Purkinje cell (primary cell): Measurements from ENCODE around the gene SON. TPM values are rescaled to one million over a fixed set of nuclear protein-coding genes. Genes with fewer than 3 reads are reported as not detected.

Experiments
- polyA plus RNA-seq: library from polyadenylated mRNA; unstranded; fragments of >200 nt; fragmentation: Nextera tagmentation; gene quantifications from 2 replicates; pipeline ENCODE4 v1.2.1, GENCODE V29; 2014

The SON gene, protein sequence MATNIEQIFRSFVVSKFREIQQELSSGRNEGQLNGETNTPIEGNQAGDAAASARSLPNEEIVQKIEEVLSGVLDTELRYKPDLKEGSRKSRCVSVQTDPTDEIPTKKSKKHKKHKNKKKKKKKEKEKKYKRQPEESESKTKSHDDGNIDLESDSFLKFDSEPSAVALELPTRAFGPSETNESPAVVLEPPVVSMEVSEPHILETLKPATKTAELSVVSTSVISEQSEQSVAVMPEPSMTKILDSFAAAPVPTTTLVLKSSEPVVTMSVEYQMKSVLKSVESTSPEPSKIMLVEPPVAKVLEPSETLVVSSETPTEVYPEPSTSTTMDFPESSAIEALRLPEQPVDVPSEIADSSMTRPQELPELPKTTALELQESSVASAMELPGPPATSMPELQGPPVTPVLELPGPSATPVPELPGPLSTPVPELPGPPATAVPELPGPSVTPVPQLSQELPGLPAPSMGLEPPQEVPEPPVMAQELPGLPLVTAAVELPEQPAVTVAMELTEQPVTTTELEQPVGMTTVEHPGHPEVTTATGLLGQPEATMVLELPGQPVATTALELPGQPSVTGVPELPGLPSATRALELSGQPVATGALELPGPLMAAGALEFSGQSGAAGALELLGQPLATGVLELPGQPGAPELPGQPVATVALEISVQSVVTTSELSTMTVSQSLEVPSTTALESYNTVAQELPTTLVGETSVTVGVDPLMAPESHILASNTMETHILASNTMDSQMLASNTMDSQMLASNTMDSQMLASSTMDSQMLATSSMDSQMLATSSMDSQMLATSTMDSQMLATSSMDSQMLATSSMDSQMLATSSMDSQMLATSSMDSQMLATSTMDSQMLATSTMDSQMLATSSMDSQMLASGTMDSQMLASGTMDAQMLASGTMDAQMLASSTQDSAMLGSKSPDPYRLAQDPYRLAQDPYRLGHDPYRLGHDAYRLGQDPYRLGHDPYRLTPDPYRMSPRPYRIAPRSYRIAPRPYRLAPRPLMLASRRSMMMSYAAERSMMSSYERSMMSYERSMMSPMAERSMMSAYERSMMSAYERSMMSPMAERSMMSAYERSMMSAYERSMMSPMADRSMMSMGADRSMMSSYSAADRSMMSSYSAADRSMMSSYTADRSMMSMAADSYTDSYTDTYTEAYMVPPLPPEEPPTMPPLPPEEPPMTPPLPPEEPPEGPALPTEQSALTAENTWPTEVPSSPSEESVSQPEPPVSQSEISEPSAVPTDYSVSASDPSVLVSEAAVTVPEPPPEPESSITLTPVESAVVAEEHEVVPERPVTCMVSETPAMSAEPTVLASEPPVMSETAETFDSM (N-terminal part only)
- polyA plus RNA-seq, result 1,065 and 1,220 TPM in 2 replicates

DNA sequence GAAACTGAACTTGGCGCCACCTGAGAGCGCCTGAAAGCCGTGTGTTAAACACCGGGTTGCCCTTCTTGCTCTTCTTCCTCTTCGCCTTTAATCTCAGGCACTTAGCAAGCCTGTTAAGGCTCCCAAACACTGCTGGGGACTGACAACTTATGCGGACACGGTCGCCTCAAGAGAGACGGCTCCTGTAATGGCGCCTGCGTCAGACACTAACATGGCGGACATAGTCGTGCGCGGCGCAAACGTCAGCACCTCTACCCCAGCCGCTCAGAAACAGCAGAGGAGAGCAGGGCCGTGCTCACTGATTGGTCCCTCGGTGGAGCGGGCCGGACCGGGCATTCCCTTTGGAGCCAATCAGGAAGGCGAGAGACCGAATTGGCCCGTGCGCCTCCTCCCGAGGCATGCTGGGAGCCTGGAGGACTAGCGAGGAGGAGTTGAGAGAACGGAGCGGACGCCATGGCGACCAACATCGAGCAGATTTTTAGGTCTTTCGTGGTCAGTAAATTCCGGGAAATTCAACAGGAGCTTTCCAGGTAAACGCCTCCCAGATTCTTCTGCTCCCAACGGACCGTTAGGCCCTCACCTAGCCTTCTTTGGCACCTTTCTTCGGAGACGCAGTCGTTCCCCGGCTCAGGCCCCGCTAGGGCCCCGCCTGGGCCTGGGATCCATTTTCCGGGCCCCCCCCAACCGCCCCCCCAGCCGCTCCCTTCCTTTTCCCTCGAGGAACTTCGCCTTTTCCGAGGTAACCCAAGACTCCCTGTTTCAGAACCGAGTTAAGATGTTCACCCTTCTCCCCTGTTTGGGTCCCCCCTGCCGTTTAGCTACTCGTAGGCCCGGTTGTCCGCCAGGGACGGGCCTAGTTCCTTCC, at the start of gene SON:
TSS of gene SON (plus strand) at position 399 of the 865 bp plus-strand sequence. CDS start at position 454, 55 bp downstream.

DNA sequence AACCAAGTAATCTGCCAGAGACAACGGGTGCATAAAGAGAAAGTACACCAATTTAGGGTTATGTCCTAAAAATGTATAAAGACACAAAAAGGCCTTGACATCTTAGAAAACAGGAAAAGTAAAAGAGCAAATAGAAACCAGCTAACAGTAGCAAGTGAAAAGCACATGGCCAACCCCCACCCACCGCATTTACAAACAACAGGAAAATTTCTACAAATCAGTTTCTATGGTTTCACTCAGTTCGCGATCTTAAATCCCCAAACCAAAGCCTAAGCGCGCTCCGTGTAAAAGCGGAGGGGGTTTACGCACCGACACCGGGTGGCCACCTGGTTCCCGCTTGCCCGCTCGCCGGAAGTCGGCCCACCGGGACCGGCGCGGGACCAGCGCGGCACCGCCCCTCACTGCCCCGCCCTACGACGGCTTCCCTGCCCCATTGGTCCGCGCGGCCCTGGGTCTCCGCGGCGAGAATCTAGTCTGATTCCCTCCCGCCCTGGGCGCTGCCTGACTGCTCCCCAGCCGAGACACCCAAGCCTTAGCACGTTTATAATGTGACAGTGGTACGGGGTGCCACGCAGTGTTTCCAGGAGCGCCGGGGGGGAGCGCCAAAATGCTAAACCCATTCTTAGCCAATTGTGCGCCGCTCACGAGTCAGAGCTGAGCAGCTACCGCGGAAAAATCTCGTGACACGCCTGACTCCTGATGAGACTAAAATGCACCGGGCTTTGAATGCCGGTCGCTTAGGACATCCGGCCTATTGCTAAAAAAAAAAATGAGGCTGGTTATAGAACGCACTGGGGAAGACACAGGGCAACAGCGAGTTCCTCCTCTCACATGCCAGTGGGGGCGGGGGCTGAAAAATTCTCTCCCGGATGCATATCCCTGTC, 840 bp upstream of the SON start, which contains the start of gene GART:
TSS of gene GART (minus strand) at position 362 of the 884 bp plus-strand sequence. CDS start 2,802 bp downstream, outside the sequence.

DNA sequence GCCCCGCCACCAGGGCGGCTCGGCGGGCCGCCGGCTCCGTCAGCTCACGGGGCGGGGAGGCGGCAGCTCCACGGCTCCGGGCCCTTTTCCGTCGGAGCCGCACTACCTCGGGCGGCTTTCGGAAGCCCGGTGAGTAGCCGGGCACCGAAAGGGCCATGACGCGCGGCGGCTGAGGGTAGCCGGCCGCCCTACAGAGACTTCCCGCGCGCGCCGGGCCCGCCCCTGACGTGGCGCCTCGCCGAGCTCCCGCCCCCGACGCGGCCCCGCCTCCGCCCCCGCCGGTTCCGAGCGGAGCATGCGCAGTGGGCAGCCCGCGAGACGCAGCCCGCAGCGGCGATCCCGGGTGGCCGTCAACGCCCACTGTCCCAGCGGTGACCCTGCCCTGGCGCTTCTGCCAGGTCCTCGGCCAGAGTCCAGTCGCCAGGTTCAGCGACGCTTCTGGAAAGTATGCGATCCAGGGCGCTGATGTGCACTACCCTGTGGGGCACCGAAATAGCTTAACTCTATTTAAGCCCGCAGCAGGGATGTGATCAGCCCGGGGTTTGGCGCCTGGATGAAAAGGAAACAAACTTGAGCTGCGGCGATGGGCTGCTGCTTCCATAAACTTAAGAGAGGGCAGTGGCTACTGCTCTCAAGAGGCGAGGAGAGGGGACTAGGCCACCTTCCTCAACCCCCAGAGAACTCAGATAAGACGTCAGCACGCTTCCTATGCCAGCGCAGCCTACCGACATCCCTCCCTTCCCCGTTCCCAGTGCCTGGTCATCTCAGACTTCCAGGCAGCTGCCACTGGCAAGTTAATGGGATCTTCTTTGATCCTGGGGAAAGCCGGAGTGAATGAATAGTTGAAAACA, 45.9 kb downstream of the SON start, which contains the start of gene DONSON:
TSS of gene DONSON (minus strand) at position 200 of the 851 bp plus-strand sequence. CDS start at position 157, 43 bp downstream.

Other genes with a start within 250 kb of the SON start
- 66.3 and 100 TPM in 2 replicates for gene IFNAR1, start 218.1 kb upstream of the SON start, polyA plus RNA-seq
- gene IFNGR2, start 139.6 kb upstream of the SON start, polyA plus RNA-seq, result 29.4 and 29.6 TPM in 2 replicates
- gene TMEM50B, start 63.1 kb upstream of the SON start, polyA plus RNA-seq, result 192 and 237 TPM in 2 replicates
- 16.0 and 21.6 TPM in 2 replicates for gene DNAJC28, start 51.3 kb upstream of the SON start, polyA plus RNA-seq
- gene GART, start 921 bp upstream of the SON start, polyA plus RNA-seq, result 18.6 and 26.6 TPM in 2 replicates
- 15.3 and 19.6 TPM in 2 replicates for gene DONSON, start 45.6 kb downstream of the SON start, polyA plus RNA-seq
- gene CRYZL1, start 98.7 kb downstream of the SON start, polyA plus RNA-seq, result 110 and 150 TPM in 2 replicates
- 10.1 and 12.8 TPM in 2 replicates for gene ITSN1, start 99.5 kb downstream of the SON start, polyA plus RNA-seq